DOHH2 (cell line): ENCODE measurements around the gene GCG.

Experiments used
- H3F3A ChIP-seq: fragments of 200-600 bp; sonication (generic), shearing (Covaris generic); 2 replicates; pipeline ENCODE4 v1.6.0; 2016; ENCODE audit warnings: antibody characterized with exemption, mild to moderate bottlenecking; ENCODE audit not compliant: control insufficient read depth, insufficient read depth
- H3K27ac ChIP-seq: fragments of 200-600 bp; sonication (generic); 2 replicates; pipeline ENCODE4 v1.5.1; 2014; ENCODE audit warnings: low read depth, mild to moderate bottlenecking, low read length, moderate library complexity
- H3K27me3 ChIP-seq: fragments of 200-600 bp; sonication (generic); 2 replicates; pipeline ENCODE4 v1.6.1; 2014; ENCODE audit warnings: mild to moderate bottlenecking, low read length, mixed read lengths; ENCODE audit not compliant: control insufficient read depth
- H3K36me3 ChIP-seq: fragments of 200-600 bp; sonication (generic); 2 replicates; pipeline ENCODE4 v1.6.1; 2014; ENCODE audit warnings: mild to moderate bottlenecking, low read length, moderate library complexity, mixed read lengths; ENCODE audit not compliant: control insufficient read depth
- H3K4me1 ChIP-seq: fragments of 200-600 bp; sonication (generic); 2 replicates; pipeline ENCODE4 v1.6.1; 2014; ENCODE audit warnings: mild to moderate bottlenecking, low read length, mixed read lengths; ENCODE audit not compliant: control insufficient read depth
- H3K4me2 ChIP-seq: fragments of 200-600 bp; sonication (generic); 2 replicates; pipeline ENCODE4 v1.6.0; 2014; ENCODE audit warnings: mild to moderate bottlenecking, low read length, moderate library complexity
- H3K4me3 ChIP-seq: fragments of 200-600 bp; sonication (generic); 2 replicates; pipeline ENCODE4 v1.5.1; 2014; ENCODE audit warnings: mild to moderate bottlenecking, low read length, mixed read lengths
- H3K79me2 ChIP-seq: fragments of 200-600 bp; sonication (generic); 2 replicates; pipeline ENCODE4 v1.6.1; 2014; ENCODE audit warnings: mild to moderate bottlenecking, low read length, mixed read lengths; ENCODE audit not compliant: control insufficient read depth
- H3K9me2 ChIP-seq: fragments of 200-600 bp; sonication (generic); replicated peaks from 2 replicates; pipeline ENCODE4 v1.6.1; 2014; ENCODE audit warnings: mild to moderate bottlenecking, low read length, mixed read lengths; ENCODE audit not compliant: control insufficient read depth
- H3K9me3 ChIP-seq: fragments of 200-600 bp; sonication (generic); 2 replicates; pipeline ENCODE4 v1.6.1; 2014; ENCODE audit warnings: antibody characterized with exemption, low read length, mixed read lengths; ENCODE audit not compliant: control insufficient read depth, insufficient read depth
- H4K20me1 ChIP-seq: fragments of 200-600 bp; sonication (generic); 2 replicates; pipeline ENCODE4 v1.6.0; 2014; ENCODE audit warnings: low read depth, mild to moderate bottlenecking, antibody characterized with exemption, low read length, moderate library complexity; ENCODE audit not compliant: control insufficient read depth, insufficient read depth
- EZH2phosphoT487 ChIP-seq: fragments of 200-600 bp; sonication (generic); IDR thresholded peaks from 2 replicates; pipeline ENCODE4 v1.6.1; 2017; ENCODE audit warnings: borderline replicate concordance, mild to moderate bottlenecking, antibody characterized with exemption, low read length, moderate library complexity, mixed read lengths
- TF ChIP-seq, protein P1 (sequence below): fragments of 200-600 bp; sonication (generic); IDR thresholded peaks from one replicate; pipeline ENCODE4 v1.5.1; 2014; ENCODE audit warnings: antibody characterized with exemption, mild to moderate bottlenecking, low read depth, low read length; ENCODE audit not compliant: poor library complexity, severe bottlenecking

Gene GCG

DNA sequence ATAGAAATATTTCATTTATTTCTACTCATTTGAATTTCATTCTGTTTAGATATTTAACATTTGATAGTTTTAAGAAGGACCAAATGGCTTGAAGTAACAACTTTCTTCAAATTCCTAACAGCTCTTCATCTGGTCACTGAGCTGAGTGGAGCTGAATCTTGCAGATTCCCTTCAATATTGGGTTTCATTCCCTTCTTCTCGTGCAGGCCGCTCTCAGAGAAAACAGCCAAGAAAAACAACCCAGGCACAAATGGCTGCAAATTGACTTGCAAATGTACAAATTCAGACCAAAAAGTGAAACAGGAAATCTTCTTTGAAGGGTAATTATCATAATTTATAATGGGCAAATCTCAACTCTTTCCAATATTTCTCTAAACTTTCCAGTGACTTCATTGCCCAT lies 30.3 kb upstream of the GCG start:
- H3K4me3 ChIP-seq: no peak overlapping the region
- no peaks in the 10 kb centered on the region for H3K9me2 ChIP-seq
- no peaks in the 10 kb centered on the region for H3K4me1 ChIP-seq
- H3K36me3 ChIP-seq: no peaks in the 10 kb centered on the region
- H4K20me1 ChIP-seq: no peaks in the 10 kb centered on the region
- no peak overlapping the region for H3K27ac ChIP-seq
- H3K79me2 ChIP-seq: no peaks in the 10 kb centered on the region
- no peak overlapping the region for H3K4me2 ChIP-seq
- no peaks in the 10 kb centered on the region for H3F3A ChIP-seq
- 0 out of 2 replicates have a peak, but pooled peaks cover 6% of the 10 kb centered on the region for H3K27me3 ChIP-seq
- TF ChIP-seq EZH2phosphoT487: no peak
- TF ChIP-seq, protein P1, sequence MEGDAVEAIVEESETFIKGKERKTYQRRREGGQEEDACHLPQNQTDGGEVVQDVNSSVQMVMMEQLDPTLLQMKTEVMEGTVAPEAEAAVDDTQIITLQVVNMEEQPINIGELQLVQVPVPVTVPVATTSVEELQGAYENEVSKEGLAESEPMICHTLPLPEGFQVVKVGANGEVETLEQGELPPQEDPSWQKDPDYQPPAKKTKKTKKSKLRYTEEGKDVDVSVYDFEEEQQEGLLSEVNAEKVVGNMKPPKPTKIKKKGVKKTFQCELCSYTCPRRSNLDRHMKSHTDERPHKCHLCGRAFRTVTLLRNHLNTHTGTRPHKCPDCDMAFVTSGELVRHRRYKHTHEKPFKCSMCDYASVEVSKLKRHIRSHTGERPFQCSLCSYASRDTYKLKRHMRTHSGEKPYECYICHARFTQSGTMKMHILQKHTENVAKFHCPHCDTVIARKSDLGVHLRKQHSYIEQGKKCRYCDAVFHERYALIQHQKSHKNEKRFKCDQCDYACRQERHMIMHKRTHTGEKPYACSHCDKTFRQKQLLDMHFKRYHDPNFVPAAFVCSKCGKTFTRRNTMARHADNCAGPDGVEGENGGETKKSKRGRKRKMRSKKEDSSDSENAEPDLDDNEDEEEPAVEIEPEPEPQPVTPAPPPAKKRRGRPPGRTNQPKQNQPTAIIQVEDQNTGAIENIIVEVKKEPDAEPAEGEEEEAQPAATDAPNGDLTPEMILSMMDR: no peak
- H3K9me3 ChIP-seq: no peaks in the 10 kb centered on the region

DNA sequence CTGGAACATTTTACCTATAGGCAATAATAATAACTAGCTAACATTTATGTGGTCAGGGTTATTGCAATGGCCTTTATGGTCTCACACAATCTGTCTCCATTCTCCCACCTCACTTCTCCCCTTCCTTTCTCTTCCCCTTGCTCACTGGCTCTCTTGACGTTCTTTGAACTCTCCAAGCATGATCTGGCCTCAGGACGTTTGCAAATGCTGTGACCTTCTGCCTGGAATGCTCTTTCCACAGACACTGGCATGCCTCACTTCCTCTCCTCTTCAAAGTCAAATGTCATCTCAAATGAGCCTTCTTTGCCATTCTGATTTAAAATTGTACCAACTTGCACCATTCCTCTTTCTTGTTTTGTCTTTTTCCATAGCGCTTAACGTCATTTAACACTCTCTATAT lies 25.3 kb upstream of the GCG start:
- H3K4me1 ChIP-seq: no peaks in the 10 kb centered on the region
- no peaks in the 10 kb centered on the region for H3K9me3 ChIP-seq
- no peaks in the 10 kb centered on the region for H3K36me3 ChIP-seq
- no peak overlapping the region for H3K4me2 ChIP-seq
- no peaks in the 10 kb centered on the region for H3F3A ChIP-seq
- H4K20me1 ChIP-seq: no peaks in the 10 kb centered on the region
- H3K4me3 ChIP-seq: no peak overlapping the region
- no peak for TF ChIP-seq EZH2phosphoT487
- TF ChIP-seq, protein P1: no peak
- no peak overlapping the region for H3K27ac ChIP-seq
- H3K27me3 ChIP-seq: peaks cover 14% of the 10 kb centered on the region; the same call in 1 of the 2 replicates
- H3K9me2 ChIP-seq: no peaks in the 10 kb centered on the region; the same call in 1 of the 2 replicates
- H3K79me2 ChIP-seq: no peaks in the 10 kb centered on the region

DNA sequence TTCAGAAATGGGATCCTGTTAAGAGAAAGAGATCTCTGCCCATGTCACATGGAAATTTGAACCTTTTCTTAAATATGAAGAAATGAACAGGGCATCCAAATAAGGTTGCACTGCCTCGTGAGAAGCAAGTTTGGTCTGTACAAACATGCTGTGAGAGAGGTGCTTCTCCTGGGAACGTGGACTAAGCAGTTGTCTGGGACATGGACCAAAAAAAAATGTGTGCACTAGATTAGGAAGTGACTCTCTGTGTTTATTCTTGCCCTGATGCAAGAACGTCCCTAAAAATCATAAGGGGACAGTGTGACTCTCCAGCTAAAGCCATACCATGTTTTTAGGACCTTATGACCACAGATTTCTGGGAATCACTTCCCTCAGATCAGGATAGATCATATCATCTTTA lies 23.7 kb upstream of the GCG start:
- Histone ChIP-seq H3K27ac (no peak overlapping the region), H3K4me3 (no peak overlapping the region), H3F3A (no peaks in the 10 kb centered on the region), H3K79me2 (no peaks in the 10 kb centered on the region), H3K27me3 (peaks cover 14% of the 10 kb centered on the region; the same call in 1 of the 2 replicates), H3K9me2 (no peaks in the 10 kb centered on the region; the same call in 1 of the 2 replicates), H4K20me1 (no peaks in the 10 kb centered on the region), H3K36me3 (no peaks in the 10 kb centered on the region), H3K4me1 (no peaks in the 10 kb centered on the region), H3K4me2 (no peak overlapping the region), H3K9me3 (no peaks in the 10 kb centered on the region)
- no peak for TF ChIP-seq EZH2phosphoT487
- TF ChIP-seq, protein P1: no peak

DNA sequence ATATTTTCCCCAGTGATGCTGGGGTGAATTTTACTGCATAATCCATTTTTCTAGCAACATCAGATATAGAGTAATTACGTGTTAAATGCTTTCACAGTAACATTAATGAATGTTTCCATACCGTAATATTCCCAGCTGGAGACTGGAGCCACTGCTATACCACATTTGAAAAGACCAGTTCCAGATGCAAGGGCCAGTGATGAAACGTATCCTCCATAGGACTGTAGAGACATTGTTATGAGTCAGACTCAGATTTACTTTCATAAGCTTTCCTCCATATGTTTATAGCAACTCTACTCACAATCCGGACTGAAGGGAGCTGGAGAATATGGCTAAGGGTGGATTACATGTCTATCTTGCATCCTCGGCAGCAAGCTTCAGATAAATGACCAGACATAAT lies 22.7 kb upstream of the GCG start:
- no peak for TF ChIP-seq EZH2phosphoT487
- TF ChIP-seq, protein P1: no peak
- Histone ChIP-seq H3K27me3 (peaks cover 14% of the 10 kb centered on the region; the same call in 1 of the 2 replicates), H3K9me3 (no peaks in the 10 kb centered on the region), H4K20me1 (no peaks in the 10 kb centered on the region), H3K36me3 (no peaks in the 10 kb centered on the region), H3K4me3 (no peak overlapping the region), H3F3A (no peaks in the 10 kb centered on the region), H3K9me2 (no peaks in the 10 kb centered on the region; the same call in 1 of the 2 replicates), H3K4me2 (no peak overlapping the region), H3K4me1 (no peaks in the 10 kb centered on the region), H3K79me2 (no peaks in the 10 kb centered on the region), H3K27ac (no peak overlapping the region)
